Fibroblast of villous mesenchyme (primary cell): Measurements from ENCODE around the gene CEBPA. TPM values are rescaled to one million over a fixed set of nuclear protein-coding genes. Genes with fewer than 3 reads are reported as not detected.

Experiments used
- DNase-seq: peaks from one replicate; pipeline ENCODE4 v3.0.0-alpha.2; 2010; ENCODE audit warnings: low read depth
- H3K4me3 ChIP-seq: 2 replicates; pipeline ENCODE4 v1.5.1; 2011; ENCODE audit warnings: low read depth, mild to moderate bottlenecking, low read length
- CTCF ChIP-seq: IDR thresholded peaks from 2 replicates; pipeline ENCODE4 v1.5.1; 2012; ENCODE audit warnings: low read depth, mild to moderate bottlenecking, low read length; ENCODE audit not compliant: insufficient read depth
- total RNA-seq: library from RNA; depleted of rRNA; stranded (reverse); fragments of >200 nt; gene quantifications from 2 replicates; pipeline ENCODE4 v1.2.3, GENCODE V29; 2012

The CEBPA gene
- total RNA-seq, 1 donor, result under 0.01 TPM

- no peak for DNase-seq
- no peak for TF ChIP-seq CTCF
- no peak overlapping the region for H3K4me3 ChIP-seq
These were observed 51.8 kb downstream of the CEBPA start for GRCh38 chr19:33250500-33250899.

Other genes starting within 250 kb of the CEBPA start
- 2.6 TPM in 2 replicates for gene RHPN2, start 237.6 kb downstream of the CEBPA start, total RNA-seq
- 7.8 and 8.1 TPM in 2 replicates for gene GPATCH1, start 221.4 kb downstream of the CEBPA start, total RNA-seq
- gene WDR88, start 170.4 kb downstream of the CEBPA start, total RNA-seq, result not detected in 2 replicates
- 11.2 and 14.8 TPM in 2 replicates for gene LRP3, start 108.2 kb downstream of the CEBPA start, total RNA-seq
- gene SLC7A10, start 76.7 kb downstream of the CEBPA start, total RNA-seq, result not detected in 2 replicates
- gene CEBPG, start 71.2 kb upstream of the CEBPA start, total RNA-seq, result 22.0 and 23.2 TPM in 2 replicates
- gene PEPD, start 219.3 kb upstream of the CEBPA start, total RNA-seq, result 66.1 and 86.0 TPM in 2 replicates